Skin of body (tissue), 2 donors: ENCODE data around the gene CENPV. TPM values are rescaled to one million over a fixed set of nuclear protein-coding genes. Genes with fewer than 3 reads are reported as not detected.
"Not testable (repeated sequence)": the region's sequence is repeated elsewhere in the genome, so short reads cannot be mapped to it uniquely, and the experiment has no call there.

Source experiments
- DNase-seq: peaks from one replicate; lab custom pipeline; 2025; lab: John Stamatoyannopoulos, UW
- total RNA-seq: library from RNA; depleted of rRNA; stranded (reverse); fragments of >200 nt; gene quantifications from one replicate; pipeline ENCODE4 v1.2.3, GENCODE V29; 2014

CENPV gene
- total RNA-seq, 1 donor from 2014 or later = 11.6 TPM

DNA sequence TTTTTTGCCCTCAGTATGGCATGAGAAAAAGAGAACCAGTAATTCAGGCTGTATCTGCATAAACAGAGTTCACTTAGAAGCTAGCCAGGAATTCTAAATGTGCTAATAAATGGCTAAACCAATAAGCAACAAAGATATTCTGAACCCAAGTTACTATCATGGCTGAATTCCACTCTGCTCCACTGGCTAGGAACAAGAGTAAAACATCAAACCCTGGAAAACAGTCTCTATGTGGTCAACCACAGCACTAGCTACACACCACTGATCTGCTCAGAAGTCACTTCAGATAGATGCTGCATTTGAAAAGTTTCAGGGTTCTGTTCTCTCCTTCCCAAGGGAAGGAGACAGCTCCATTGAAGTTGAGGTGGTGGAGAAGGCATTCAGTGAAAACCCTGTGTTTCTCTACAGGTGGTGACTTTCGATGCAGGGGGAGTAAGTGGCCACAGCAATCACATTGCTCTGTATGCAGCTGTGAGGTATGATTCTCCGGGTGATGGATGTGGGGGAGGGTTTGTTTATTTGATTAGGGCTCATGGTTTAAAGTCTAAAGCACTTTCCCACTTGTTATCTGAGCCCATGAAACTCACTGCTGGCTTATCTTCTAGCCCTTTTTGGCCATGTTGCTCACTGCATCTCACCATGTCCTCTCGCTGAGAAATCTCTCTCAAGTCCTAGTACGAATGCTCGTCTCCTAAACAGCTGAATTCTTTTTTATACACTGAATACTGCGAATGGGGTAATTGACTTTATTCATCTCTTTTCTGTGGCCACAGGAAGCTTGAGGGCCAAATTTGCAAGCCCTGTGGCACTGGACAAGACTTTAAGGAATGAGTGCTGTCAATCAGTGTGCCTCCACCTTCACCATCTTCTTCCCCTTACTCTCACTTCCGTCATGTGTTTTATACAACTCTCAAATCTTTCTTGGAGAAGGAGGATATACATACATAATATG is 39.9 kb downstream of the CENPV start:
- no peak for DNase-seq

DNA sequence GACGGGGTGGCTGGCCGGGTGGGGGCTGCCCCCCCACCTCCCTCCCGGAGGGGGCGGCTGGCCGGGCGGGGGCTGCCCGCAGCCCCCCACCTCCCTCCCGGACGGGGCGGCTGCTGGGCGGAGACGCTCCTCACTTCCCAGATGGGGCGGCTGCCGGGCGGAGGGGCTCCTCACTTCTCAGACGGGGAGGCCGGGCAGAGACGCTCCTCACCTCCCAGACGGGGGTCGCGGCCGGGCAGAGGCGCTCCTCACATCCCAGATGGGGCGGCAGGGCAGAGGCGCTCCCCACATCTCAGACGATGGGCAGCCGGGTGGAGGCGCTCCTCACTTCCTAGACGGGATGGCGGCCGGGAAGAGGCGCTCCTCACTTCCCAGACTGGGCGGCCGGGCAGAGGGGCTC is 41.2 kb downstream of the CENPV start:
- DNase-seq = not testable (repeated sequence)

DNA sequence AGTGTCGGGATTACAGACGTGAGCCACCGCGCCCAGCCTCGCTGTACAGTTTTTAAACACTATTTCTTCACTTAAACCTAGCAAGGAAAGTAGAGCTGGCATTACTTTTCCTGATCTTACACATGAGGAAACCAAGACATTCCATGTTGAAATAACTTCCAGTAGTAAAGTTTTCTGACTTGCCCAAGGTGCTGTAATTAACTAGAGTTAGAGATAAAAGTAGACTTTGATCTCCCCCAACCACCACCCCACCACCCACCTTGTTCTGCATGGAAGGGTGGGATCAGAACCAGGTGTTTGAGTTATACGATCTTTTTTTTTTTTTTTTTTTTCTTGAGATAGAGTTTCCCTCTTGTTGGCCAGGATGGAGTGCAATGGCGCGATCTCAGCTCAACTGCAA is 47.1 kb downstream of the CENPV start:
- no peak for DNase-seq

DNA sequence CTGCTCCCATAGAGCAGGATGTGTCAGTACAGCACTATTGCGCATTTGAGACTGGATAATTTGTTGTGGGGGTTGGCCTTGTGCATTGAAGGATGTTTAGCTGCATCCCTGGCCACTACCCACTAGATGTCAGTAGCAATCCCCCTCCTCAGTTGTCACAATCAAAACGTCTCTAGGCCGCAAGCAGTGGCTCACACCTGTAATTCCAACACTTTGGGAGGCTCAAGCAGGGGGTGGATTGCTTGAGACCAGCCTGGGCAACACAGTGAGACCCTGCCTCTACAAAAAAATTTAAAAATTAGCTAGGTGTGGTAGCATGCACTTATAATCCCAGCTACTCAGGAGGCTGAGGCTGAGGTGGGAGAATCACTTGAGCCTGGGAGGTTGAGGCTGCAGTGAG is 48.4 kb downstream of the CENPV start:
- DNase-seq = no peak

DNA sequence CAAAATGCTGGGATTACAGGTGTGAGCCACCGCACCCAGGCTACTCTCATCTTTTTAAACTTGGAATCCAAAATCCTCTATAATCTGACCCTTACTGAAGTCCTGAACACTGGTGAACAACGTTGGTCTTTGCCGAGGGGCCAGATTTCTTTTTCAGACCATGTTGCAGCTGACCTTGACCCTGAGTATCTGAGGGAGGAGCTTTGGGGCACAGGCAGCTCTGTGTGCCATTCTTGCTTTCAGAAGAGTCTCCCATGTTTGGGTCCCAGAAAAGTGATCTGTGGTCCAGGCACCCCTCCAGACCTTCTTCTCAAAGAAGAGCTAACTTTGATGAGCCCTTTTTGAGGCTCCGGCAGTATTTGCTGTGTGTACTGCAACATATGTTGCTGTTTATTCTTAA is 50.4 kb downstream of the CENPV start:
- no peak for DNase-seq

DNA sequence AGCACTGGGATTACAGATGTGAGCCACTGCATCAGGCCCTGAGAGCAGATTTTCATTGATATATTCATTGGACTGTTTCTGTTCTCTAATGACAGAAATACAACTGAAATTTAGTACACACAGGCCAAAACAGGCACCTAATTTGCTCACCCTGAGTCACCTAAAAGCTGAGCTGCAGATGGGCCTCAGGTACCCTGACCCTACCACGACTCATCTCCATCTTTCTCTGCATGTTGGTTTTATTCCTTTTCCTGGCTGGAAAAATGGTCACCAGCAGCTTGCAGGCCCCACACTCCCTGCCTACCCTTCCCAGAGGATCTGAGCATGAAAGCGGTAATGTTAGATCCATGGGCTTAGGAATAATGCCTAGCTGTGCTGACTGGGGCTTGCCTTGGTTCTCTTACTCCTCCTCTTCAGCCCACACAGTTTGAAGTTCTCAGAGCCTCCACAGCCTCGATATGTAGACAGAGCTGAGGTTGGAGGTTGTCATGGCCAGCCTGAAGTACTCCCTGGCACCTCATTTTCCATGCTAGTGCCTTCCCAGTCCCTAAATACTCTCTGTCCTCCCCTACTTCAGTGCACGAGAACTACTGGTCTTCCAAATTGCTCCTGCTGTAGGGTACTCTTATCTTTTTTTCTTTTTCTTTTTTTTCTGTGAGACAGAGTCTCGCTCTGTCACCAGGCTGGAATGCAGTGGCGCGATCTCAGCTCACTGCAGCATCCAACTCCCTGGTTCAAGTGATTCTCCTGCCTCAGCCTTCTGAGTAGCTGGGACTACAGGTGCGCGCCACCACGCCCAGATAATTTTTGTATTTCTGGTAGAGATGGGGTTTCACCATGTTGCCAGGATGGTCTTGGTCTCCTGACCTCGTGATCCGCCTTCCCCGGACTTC is 51.1 kb downstream of the CENPV start:
- no peak for DNase-seq

DNA sequence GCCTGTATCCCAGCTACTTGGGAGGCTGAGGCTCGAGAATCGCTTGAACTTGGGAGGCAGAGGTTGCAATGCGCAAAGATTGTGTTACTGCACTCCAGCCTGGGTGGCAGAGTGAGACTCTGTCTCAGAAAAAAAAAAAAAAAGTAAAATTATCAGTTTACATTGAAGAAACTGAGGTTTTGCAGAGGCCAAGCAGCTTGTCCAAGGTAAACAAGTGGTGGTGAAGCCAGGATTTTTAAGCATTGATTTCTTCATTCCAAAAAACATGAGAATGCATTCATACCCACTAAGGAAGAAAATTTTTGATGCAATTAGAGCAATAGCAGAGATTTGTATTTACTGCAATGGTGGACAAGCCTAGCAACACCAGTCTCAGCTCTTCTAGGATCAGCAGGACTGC is 52.7 kb downstream of the CENPV start:
- no peak for DNase-seq

DNA sequence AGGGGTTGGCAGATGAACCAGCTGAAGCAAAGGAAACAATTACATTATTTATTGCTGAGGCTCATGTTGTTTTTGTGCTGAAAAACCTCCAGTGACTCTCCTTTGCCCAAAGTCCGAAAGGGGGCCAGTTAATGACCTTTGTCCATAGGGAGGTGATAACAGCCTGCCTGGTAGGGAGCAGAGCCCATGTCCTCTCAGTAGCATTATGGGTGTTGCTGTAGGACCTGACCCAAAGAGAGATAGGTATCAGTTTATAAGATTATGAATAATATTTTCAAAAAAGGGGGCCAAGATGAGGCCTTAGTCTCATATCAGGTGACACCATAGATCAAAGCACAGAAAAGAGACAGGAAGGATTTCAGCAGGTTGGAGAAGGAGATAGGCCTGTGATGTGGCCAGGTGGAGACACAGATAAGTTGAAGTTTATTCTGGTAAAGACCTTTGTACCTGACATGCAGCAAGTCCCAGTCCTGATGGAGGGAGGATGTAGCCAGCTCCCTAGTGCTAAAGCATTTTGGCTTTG is 55.1 kb downstream of the CENPV start:
- no peak for DNase-seq

DNA sequence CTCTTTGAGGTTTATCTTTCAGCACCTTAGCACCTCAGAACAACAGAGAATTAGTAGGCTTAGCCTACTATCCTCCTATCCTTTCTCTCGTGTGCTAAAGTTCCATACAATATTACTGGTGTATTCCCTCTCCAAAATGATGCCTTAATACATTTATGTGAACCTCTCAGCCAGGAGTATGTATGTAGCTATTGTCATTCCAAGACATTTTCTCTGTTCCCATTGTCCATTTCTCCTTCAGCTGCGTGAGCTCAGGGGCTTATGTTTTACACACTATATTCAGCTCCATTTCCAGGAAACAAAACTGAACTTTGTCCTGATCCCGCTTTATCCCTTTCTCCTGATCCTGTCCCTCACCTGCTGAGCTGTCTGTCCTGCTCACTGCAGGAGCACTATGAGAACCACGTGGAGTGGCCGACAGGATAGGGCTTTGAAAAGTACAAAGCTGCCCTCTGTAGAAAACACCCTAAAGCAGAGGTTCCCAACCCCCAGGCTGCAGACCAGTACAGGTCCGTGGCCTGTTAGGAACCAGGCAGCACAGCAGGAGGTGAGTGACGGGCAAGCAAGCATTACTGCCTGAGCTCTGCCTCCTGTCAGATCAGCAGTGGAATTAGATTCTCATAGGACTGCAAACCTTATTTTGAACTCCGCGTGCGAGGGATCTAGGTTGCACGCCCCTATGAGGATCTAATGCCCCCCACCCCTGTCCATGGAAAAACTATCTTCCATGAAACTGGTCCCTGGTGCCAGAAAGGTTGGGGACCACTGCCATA is 55.7 kb downstream of the CENPV start:
- no peak for DNase-seq

DNA sequence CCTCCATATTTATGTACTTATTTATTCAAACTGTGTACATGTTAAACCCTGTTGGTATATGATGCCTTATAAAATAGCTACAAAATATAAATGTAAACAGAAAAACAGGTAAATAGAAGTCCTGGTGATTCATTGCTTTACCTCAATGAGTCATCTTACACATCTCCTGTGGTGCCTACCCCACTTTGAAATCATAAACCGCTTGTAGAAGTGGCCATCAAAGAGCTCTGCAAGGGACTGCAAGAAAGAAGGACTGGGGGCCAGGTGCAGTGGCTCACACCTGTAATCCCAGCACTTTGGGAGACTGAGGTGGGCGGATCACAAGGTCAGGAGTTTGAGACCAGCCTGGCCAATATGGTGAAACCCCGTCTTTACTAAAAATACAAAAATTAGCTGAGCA is 57.2 kb downstream of the CENPV start:
- not testable (repeated sequence) for DNase-seq

DNA sequence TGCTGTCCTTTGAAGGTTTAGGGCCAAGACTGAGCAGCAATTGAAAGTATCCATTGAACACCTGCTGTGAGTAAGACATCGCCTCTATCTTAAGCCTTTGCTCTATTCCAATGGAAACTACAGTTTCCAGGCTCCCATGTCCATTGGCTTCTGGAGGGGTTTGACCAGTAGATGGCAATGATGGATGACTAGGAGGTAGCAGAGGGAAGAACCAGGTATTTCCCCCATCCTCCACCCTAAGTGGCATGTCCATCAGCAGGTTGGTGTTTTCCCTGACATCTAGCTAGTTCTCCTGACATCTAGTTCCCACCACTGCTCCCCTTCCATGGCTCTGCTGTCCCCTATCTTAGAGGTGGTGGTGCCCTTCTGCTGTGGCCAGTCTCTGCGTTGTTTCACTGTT is 58.7 kb downstream of the CENPV start:
- no peak for DNase-seq

DNA sequence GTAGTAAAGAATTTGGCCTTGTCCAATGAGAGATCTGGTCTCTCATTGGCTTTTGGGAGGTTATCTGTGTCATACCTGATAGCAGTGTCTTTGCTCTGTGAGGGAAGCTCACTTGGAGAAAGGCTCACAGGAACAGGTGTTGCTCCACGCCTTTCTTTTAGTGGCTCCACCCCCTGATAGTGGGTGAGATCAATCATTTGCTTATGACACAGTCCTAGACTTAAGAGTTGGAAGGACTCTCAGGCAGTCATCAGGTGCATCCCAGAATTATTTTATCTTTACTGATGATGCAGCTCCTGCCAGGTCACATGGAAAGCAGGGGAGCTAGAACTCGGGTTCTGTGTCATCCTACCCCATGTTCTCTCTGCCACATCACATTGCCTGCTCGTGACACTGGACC is 59.3 kb downstream of the CENPV start:
- no peak for DNase-seq

Other genes with a start within 250 kb of the CENPV start
- 112 TPM for gene NCOR1, start 137.9 kb downstream of the CENPV start, total RNA-seq
- 27.1 TPM for gene PIGL, start 136.3 kb downstream of the CENPV start, total RNA-seq
- gene UBB, start 27.6 kb upstream of the CENPV start, total RNA-seq = 1,502 TPM
- 5.2 TPM for gene TRPV2, start 62.1 kb upstream of the CENPV start, total RNA-seq
- 2.9 TPM for gene LRRC75A, start 138.7 kb upstream of the CENPV start, total RNA-seq
- 5.2 TPM for gene ZNF287, start 215.7 kb upstream of the CENPV start, total RNA-seq